CD4-positive, CD25-positive, alpha-beta regulatory T cell (primary cell): ENCODE measurements around the gene MYO1E. TPM values are rescaled to one million over a fixed set of nuclear protein-coding genes. Genes with fewer than 3 reads are reported as not detected.

Source experiments
- ATAC-seq, 2 donors: fragments of 150-1000 bp; cut with Tn5 transposase; one replicate each; pipeline ENCODE4 v1.10.0; 2021; ENCODE audit warnings: low read depth in 2 of 2, moderate number of reproducible peaks in 2 of 2, moderate library complexity in 1 of 2
- DNase-seq, 3 donors: peaks; one replicate each; pipeline versions ENCODE4 v3.0.0 to v3.0.0-alpha.2; 2012 to 2022; ENCODE audit warnings: mixed read lengths in 1 of 3
- H3K27ac ChIP-seq: one replicate; pipeline ENCODE4 v1.7.0; 2013; ENCODE audit warnings: mild to moderate bottlenecking, low read length; ENCODE audit not compliant: insufficient read depth, poor library complexity, severe bottlenecking
- H3K27me3 ChIP-seq: one replicate; pipeline ENCODE4 v1.7.0; 2013; ENCODE audit warnings: low read length; ENCODE audit not compliant: control insufficient read depth, insufficient read depth
- H3K36me3 ChIP-seq: one replicate; pipeline ENCODE4 v1.7.0; 2013; ENCODE audit warnings: mild to moderate bottlenecking, low read length, moderate library complexity; ENCODE audit not compliant: control insufficient read depth, insufficient read depth
- H3K4me1 ChIP-seq: 2 replicates; pipeline ENCODE4 v1.7.0; 2013; ENCODE audit warnings: mild to moderate bottlenecking, low read length; ENCODE audit not compliant: insufficient read depth, control insufficient read depth, poor library complexity, severe bottlenecking
- H3K4me3 ChIP-seq: one replicate; pipeline ENCODE4 v1.7.0; 2013; ENCODE audit warnings: low read depth, mild to moderate bottlenecking, low read length, moderate library complexity
- H3K9me3 ChIP-seq, 2 experiments: 1 replicate in 1 of 2; 2 replicates in 1 of 2; pipeline ENCODE4 v1.7.0; 2013; ENCODE audit warnings: low read length in 2 of 2, mild to moderate bottlenecking in 1 of 2, moderate library complexity in 1 of 2; ENCODE audit not compliant: control insufficient read depth in 2 of 2
- H3K27ac Mint-ChIP-seq, 3 donors: one replicate each; pipeline ENCODE4 v1.8.0; 2020 to 2022; ENCODE audit warnings: mild to moderate bottlenecking in 3 of 3, mixed read lengths in 3 of 3, moderate library complexity in 2 of 3
- H3K27me3 Mint-ChIP-seq: one replicate; pipeline ENCODE4 v1.8.0; 2022; ENCODE audit warnings: mild to moderate bottlenecking, mixed read lengths
- H3K36me3 Mint-ChIP-seq: one replicate; pipeline ENCODE4 v1.8.0; 2020; ENCODE audit warnings: mixed read lengths
- H3K4me1 Mint-ChIP-seq, 4 donors: one replicate each; pipeline ENCODE4 v1.8.0; 2020 to 2022; ENCODE audit warnings: mixed read lengths in 4 of 4, mild to moderate bottlenecking in 1 of 4
- H3K4me3 Mint-ChIP-seq, 4 donors: one replicate each; pipeline ENCODE4 v1.8.0; 2020 to 2022; ENCODE audit warnings: mild to moderate bottlenecking in 4 of 4, mixed read lengths in 4 of 4, moderate library complexity in 3 of 4
- H3K9me3 Mint-ChIP-seq, 7 donors: one replicate each; pipeline ENCODE4 v1.8.0; 2020 to 2022; ENCODE audit warnings: mixed read lengths in 7 of 7, mild to moderate bottlenecking in 3 of 7, moderate library complexity in 2 of 7
- polyA plus RNA-seq, 4 donors: library from polyadenylated mRNA; unstranded; fragments of 300-500 nt; fragmentation: Illumina TruSeq; gene quantifications; one replicate each; pipeline ENCODE4 v1.2.3, GENCODE V29; 2021
- total RNA-seq: library from RNA; stranded (reverse); gene quantifications from one replicate; pipeline ENCODE4 v1.2.3, GENCODE V29; 2022

The MYO1E gene
- total and polyA plus RNA-seq, 5 donors from 2014 or later = 0.14 to 1.6 (median 0.75) TPM

- H3K4me3 Mint-ChIP-seq = no peak overlapping the region
- H3K27ac Mint-ChIP-seq = peak overlapping the region in 1 of 3 donors; percentile 33
- DNase-seq (no peak), ATAC-seq (peak in 1 of 2 donors; percentile 37)
- Histone ChIP-seq H3K4me3 (no peak overlapping the region), H3K4me1 (no peaks in the 10 kb centered on the region), H3K27me3 (no peaks in the 10 kb centered on the region), H3K9me3 (no peaks in the 10 kb centered on the region), H3K36me3 (no peaks in the 10 kb centered on the region), H3K27ac (no peak overlapping the region)
- H3K27me3 Mint-ChIP-seq = peaks cover 14% of the 10 kb centered on the region
- no peaks in the 10 kb centered on the region for H3K4me1 Mint-ChIP-seq
- H3K36me3 Mint-ChIP-seq = no peaks in the 10 kb centered on the region
- no peaks in the 10 kb centered on the region for H3K9me3 Mint-ChIP-seq
These were observed 44.7 kb downstream of the MYO1E start for GRCh38 chr15:59327942-59328341.

- Histone ChIP-seq H3K9me3 (no peaks in the 10 kb centered on the region), H3K27me3 (no peaks in the 10 kb centered on the region), H3K36me3 (no peaks in the 10 kb centered on the region), H3K27ac (no peak overlapping the region), H3K4me3 (no peak overlapping the region), H3K4me1 (no peaks in the 10 kb centered on the region)
- ATAC-seq (no peak), DNase-seq (no peak)
- no peak overlapping the region for H3K27ac Mint-ChIP-seq
- H3K27me3 Mint-ChIP-seq = peaks cover 14% of the 10 kb centered on the region
- H3K9me3 Mint-ChIP-seq = no peaks in the 10 kb centered on the region
- peaks cover 0 to 5% (median 2%) of the 10 kb centered on the region in 4 donors for H3K4me1 Mint-ChIP-seq
- no peak overlapping the region for H3K4me3 Mint-ChIP-seq
- H3K36me3 Mint-ChIP-seq = no peaks in the 10 kb centered on the region
These were observed 45.8 kb downstream of the MYO1E start for GRCh38 chr15:59326856-59327255.

GRCh38 chr15:59322056-59322759 lies 50.5 kb downstream of the MYO1E start:
- Histone ChIP-seq H3K36me3 (no peaks in the 10 kb centered on the region), H3K27ac (no peak overlapping the region), H3K4me3 (no peak overlapping the region), H3K4me1 (no peaks in the 10 kb centered on the region), H3K27me3 (no peaks in the 10 kb centered on the region), H3K9me3 (no peaks in the 10 kb centered on the region)
- Mint-ChIP-seq H3K27ac (no peak overlapping the region), H3K27me3 (peaks cover 15% of the 10 kb centered on the region), H3K4me3 (no peak overlapping the region), H3K9me3 (peaks cover 0 to 6% (median 0%) of the 10 kb centered on the region in 7 donors), H3K4me1 (peaks cover 3 to 20% (median 15%) of the 10 kb centered on the region in 4 donors), H3K36me3 (peaks cover 3% of the 10 kb centered on the region)
- DNase-seq (peak in 1 of 3 donors; percentile 66), ATAC-seq (no peak)

- Histone ChIP-seq H3K4me3 (peak overlapping the region; percentile 2), H3K27me3 (no peaks in the 10 kb centered on the region), H3K9me3 (no peaks in the 10 kb centered on the region), H3K27ac (no peak overlapping the region), H3K4me1 (no peaks in the 10 kb centered on the region), H3K36me3 (no peaks in the 10 kb centered on the region)
- Mint-ChIP-seq H3K27ac (peak overlapping the region in 2 of 3 donors; percentile 7 to 34), H3K36me3 (peaks cover 3% of the 10 kb centered on the region), H3K9me3 (peaks cover 0 to 6% (median 0%) of the 10 kb centered on the region in 7 donors), H3K4me3 (peak overlapping the region in 1 of 4 donors; percentile 14), H3K27me3 (peaks cover 15% of the 10 kb centered on the region), H3K4me1 (peaks cover 3 to 20% (median 15%) of the 10 kb centered on the region in 4 donors)
- peak in 1 of 3 donors; percentile 14 for DNase-seq
- ATAC-seq = no peak
These were observed 51.5 kb downstream of the MYO1E start for GRCh38 chr15:59321000-59321689.

GRCh38 chr15:59317211-59317610 lies 55.5 kb downstream of the MYO1E start:
- no peaks in the 10 kb centered on the region for H3K4me1 ChIP-seq
- H3K27me3 ChIP-seq = no peaks in the 10 kb centered on the region
- ATAC-seq (no peak), DNase-seq (no peak)
- Mint-ChIP-seq H3K4me3 (no peak overlapping the region), H3K36me3 (peaks cover 3% of the 10 kb centered on the region), H3K27me3 (peaks cover 9% of the 10 kb centered on the region), H3K4me1 (peaks cover 3 to 16% (median 13%) of the 10 kb centered on the region in 4 donors), H3K9me3 (peaks cover 0 to 6% (median 0%) of the 10 kb centered on the region in 7 donors), H3K27ac (no peak overlapping the region)
- no peaks in the 10 kb centered on the region for H3K36me3 ChIP-seq
- no peak overlapping the region for H3K27ac ChIP-seq
- H3K4me3 ChIP-seq = no peak overlapping the region
- no peaks in the 10 kb centered on the region for H3K9me3 ChIP-seq

- H3K27ac Mint-ChIP-seq = no peak overlapping the region
These were observed 56.7 kb downstream of the MYO1E start for GRCh38 chr15:59315914-59316451.

GRCh38 chr15:59313641-59314332 lies 58.9 kb downstream of the MYO1E start:
- Mint-ChIP-seq H3K27me3 (peaks cover 9% of the 10 kb centered on the region), H3K9me3 (peaks cover 0 to 6% (median 0%) of the 10 kb centered on the region in 7 donors), H3K36me3 (no peaks in the 10 kb centered on the region), H3K27ac (no peak overlapping the region), H3K4me1 (peaks cover 0 to 5% (median 0%) of the 10 kb centered on the region in 4 donors), H3K4me3 (no peak overlapping the region)
- ATAC-seq (no peak), DNase-seq (no peak)
- Histone ChIP-seq H3K27me3 (no peaks in the 10 kb centered on the region), H3K36me3 (no peaks in the 10 kb centered on the region), H3K9me3 (no peaks in the 10 kb centered on the region), H3K4me1 (no peaks in the 10 kb centered on the region), H3K4me3 (no peak overlapping the region), H3K27ac (no peak overlapping the region)

More at GRCh38 chr15:59315914-59316451, 56.7 kb downstream of the MYO1E start:
- Mint-ChIP-seq H3K4me3 (no peak overlapping the region), H3K9me3 (peaks cover 0 to 8% (median 0%) of the 10 kb centered on the region in 7 donors), H3K36me3 (peaks cover 3% of the 10 kb centered on the region), H3K4me1 (peaks cover 0 to 9% (median 7%) of the 10 kb centered on the region in 4 donors), H3K27me3 (peaks cover 9% of the 10 kb centered on the region)
- Histone ChIP-seq H3K27ac (no peak overlapping the region), H3K36me3 (no peaks in the 10 kb centered on the region), H3K9me3 (no peaks in the 10 kb centered on the region), H3K27me3 (no peaks in the 10 kb centered on the region), H3K4me3 (no peak overlapping the region), H3K4me1 (no peaks in the 10 kb centered on the region)
- ATAC-seq (no peak), DNase-seq (no peak)
